ENCODE measurements around the gene FBXO28. TPM values are rescaled to one million over a fixed set of nuclear protein-coding genes. Genes with fewer than 3 reads are reported as not detected.

Gene FBXO28
- total and polyA plus RNA-seq, 2 donors (not counting 1 experiment from before 2014, with no cell fraction given) = 25.3 to 34.3 TPM

- H2AFZ ChIP-seq (ENCODE audit: low read length) = no peak overlapping the region
- peak overlapping the region in 2 of 4 experiments; percentile 95 to 98 for H3K4me3 ChIP-seq (replicated peaks in 1 of 4; ENCODE audit: control extremely low read depth in 1 of 4, insufficient read depth in 1 of 4, low read depth in 3 of 4, low read length in 4 of 4)
- no peaks in the 10 kb centered on the region for H3K4me1 ChIP-seq (ENCODE audit: control insufficient read depth, extremely low read depth, insufficient read depth, low read length)
- TF ChIP-seq EZH2 (IDR thresholded peaks at IDR 0.05; ENCODE audit: low read length, missing control alignments) (no peak), CTCF (conservative IDR thresholded peaks at IDR 0.05 in 1 of 2, IDR thresholded peaks at IDR 0.05 in 1 of 2; ENCODE audit: low read depth in 1 of 2, low read length in 2 of 2) (peak; percentile 18 to 20)
- peak overlapping the region; percentile 77 for H3K4me2 ChIP-seq (ENCODE audit: extremely low read depth, insufficient read depth, low read length)
- peaks cover 3% of the 10 kb centered on the region for H4K20me1 ChIP-seq (ENCODE audit: control insufficient read depth, extremely low read depth, insufficient read depth, low read length)
- H3K27ac ChIP-seq (ENCODE audit: insufficient read depth, low read length) = no peak overlapping the region
- no peak overlapping the region for H3K9ac ChIP-seq (ENCODE audit: insufficient read depth, low read length)
- H3K36me3 ChIP-seq (ENCODE audit: control insufficient read depth, insufficient read depth, low read length) = no peaks in the 10 kb centered on the region
- peak; percentile 63 to 71 for DNase-seq (ENCODE audit: low read depth in 2 of 2)
- peaks cover 55% of the 10 kb centered on the region for H3K79me2 ChIP-seq (ENCODE audit: control insufficient read depth, insufficient read depth, low read length)
- H3K9me3 ChIP-seq (ENCODE audit: control insufficient read depth, insufficient read depth, low read depth, low read length) = no peaks in the 10 kb centered on the region
- H3K27me3 ChIP-seq (ENCODE audit: control insufficient read depth, insufficient read depth, low read length) = no peaks in the 10 kb centered on the region
Measured at GRCh38 chr1:224116131-224116530, 2.2 kb downstream of the FBXO28 start.

- Histone ChIP-seq H3K4me1 (ENCODE audit: control insufficient read depth, extremely low read depth, insufficient read depth, low read length) (no peaks in the 10 kb centered on the region), H4K20me1 (ENCODE audit: control insufficient read depth, extremely low read depth, insufficient read depth, low read length) (peaks cover 3% of the 10 kb centered on the region), H2AFZ (ENCODE audit: low read length) (no peak overlapping the region)
Measured at GRCh38 chr1:224118688-224119087, 4.8 kb downstream of the FBXO28 start.

GRCh38 chr1:224123136-224123535 lies 9.2 kb downstream of the FBXO28 start:
- Histone ChIP-seq H3K36me3 (ENCODE audit: control insufficient read depth, insufficient read depth, low read length) (no peaks in the 10 kb centered on the region), H3K4me3 (replicated peaks in 1 of 4; ENCODE audit: control extremely low read depth in 1 of 4, insufficient read depth in 1 of 4, low read depth in 3 of 4, low read length in 4 of 4) (no peak overlapping the region), H3K4me2 (ENCODE audit: extremely low read depth, insufficient read depth, low read length) (no peak overlapping the region), H3K27me3 (ENCODE audit: control insufficient read depth, insufficient read depth, low read length) (no peaks in the 10 kb centered on the region), H3K79me2 (ENCODE audit: control insufficient read depth, insufficient read depth, low read length) (peaks cover 44% of the 10 kb centered on the region), H3K9ac (ENCODE audit: insufficient read depth, low read length) (no peak overlapping the region), H3K27ac (ENCODE audit: insufficient read depth, low read length) (no peak overlapping the region), H3K4me1 (ENCODE audit: control insufficient read depth, extremely low read depth, insufficient read depth, low read length) (no peaks in the 10 kb centered on the region), H4K20me1 (ENCODE audit: control insufficient read depth, extremely low read depth, insufficient read depth, low read length) (peaks cover 1% of the 10 kb centered on the region), H3K9me3 (ENCODE audit: control insufficient read depth, insufficient read depth, low read depth, low read length) (no peaks in the 10 kb centered on the region), H2AFZ (ENCODE audit: low read length) (no peak overlapping the region)
- DNase-seq (ENCODE audit: low read depth in 2 of 2) = no peak
- TF ChIP-seq CTCF (conservative IDR thresholded peaks at IDR 0.05 in 1 of 2, IDR thresholded peaks at IDR 0.05 in 1 of 2; ENCODE audit: low read depth in 1 of 2, low read length in 2 of 2) (no peak), EZH2 (IDR thresholded peaks at IDR 0.05; ENCODE audit: low read length, missing control alignments) (no peak)

More at GRCh38 chr1:224118688-224119087, 4.8 kb downstream of the FBXO28 start:
- no peak for TF ChIP-seq EZH2 (IDR thresholded peaks at IDR 0.05; ENCODE audit: low read length, missing control alignments)
- TF ChIP-seq CTCF (conservative IDR thresholded peaks at IDR 0.05 in 1 of 2, IDR thresholded peaks at IDR 0.05 in 1 of 2; ENCODE audit: low read depth in 1 of 2, low read length in 2 of 2) = no peak
- H3K79me2 ChIP-seq (ENCODE audit: control insufficient read depth, insufficient read depth, low read length) = peaks cover 61% of the 10 kb centered on the region
- H3K9me3 ChIP-seq (ENCODE audit: control insufficient read depth, insufficient read depth, low read depth, low read length) = no peaks in the 10 kb centered on the region
- H3K27ac ChIP-seq (ENCODE audit: insufficient read depth, low read length) = no peak overlapping the region
- H3K4me2 ChIP-seq (ENCODE audit: extremely low read depth, insufficient read depth, low read length) = no peak overlapping the region
- H3K36me3 ChIP-seq (ENCODE audit: control insufficient read depth, insufficient read depth, low read length) = no peaks in the 10 kb centered on the region
- H3K27me3 ChIP-seq (ENCODE audit: control insufficient read depth, insufficient read depth, low read length) = no peaks in the 10 kb centered on the region
- H3K9ac ChIP-seq (ENCODE audit: insufficient read depth, low read length) = no peak overlapping the region
- DNase-seq (ENCODE audit: low read depth in 2 of 2) = no peak
- no peak overlapping the region for H3K4me3 ChIP-seq (replicated peaks in 1 of 4; ENCODE audit: control extremely low read depth in 1 of 4, insufficient read depth in 1 of 4, low read depth in 3 of 4, low read length in 4 of 4)
